Peyer's patch (tissue), 4 donors: ENCODE measurements around the gene PWP1. TPM values are rescaled to one million over a fixed set of nuclear protein-coding genes. Genes with fewer than 3 reads are reported as not detected.

Source experiments
- DNase-seq, 3 donors: peaks; one replicate each; pipeline ENCODE4 v3.0.0-alpha.2; 2017 to 2019
- H3K27ac ChIP-seq, 4 donors: fragments of 200-600 bp; sonication (generic); one replicate each; pipeline ENCODE4 v1.5.1; 2016 to 2019
- H3K27me3 ChIP-seq, 2 donors: fragments of 200-600 bp; sonication (generic); one replicate each; pipeline ENCODE4 v1.5.1; 2019
- H3K36me3 ChIP-seq, 3 donors: fragments of 200-600 bp; sonication (generic); one replicate each; pipeline ENCODE4 v1.5.1; 2016 to 2019
- H3K4me1 ChIP-seq, 4 donors: fragments of 200-600 bp; sonication (generic); one replicate each; pipeline ENCODE4 v1.5.1; 2016 to 2019
- H3K4me3 ChIP-seq, 4 donors: fragments of 200-600 bp; sonication (generic); 1 replicate in 3 of 4; 2 replicates in 1 of 4; pipeline ENCODE4 v1.5.1; 2016 to 2019; ENCODE audit warnings: mild to moderate bottlenecking in 1 of 4
- H3K9me3 ChIP-seq, 4 donors: fragments of 200-600 bp; sonication (generic); one replicate each; pipeline ENCODE4 v1.5.1; 2016 to 2019; ENCODE audit warnings: mild to moderate bottlenecking in 1 of 4
- CTCF ChIP-seq, 6 experiments: fragments of 450-650 bp in 4 of 6; fragments of 200-600 bp in 2 of 6; sonication (generic) in 1 of 6; IDR thresholded peaks; one replicate each; pipeline ENCODE4 v1.5.1; 2017 to 2019; ENCODE audit warnings: antibody characterized with exemption in 6 of 6, mild to moderate bottlenecking in 3 of 6, moderate library complexity in 1 of 6
- POLR2A ChIP-seq, 2 donors: fragments of 450-650 bp; IDR thresholded peaks; one replicate each; pipeline ENCODE4 v1.5.1; 2017; ENCODE audit warnings: antibody characterized with exemption in 2 of 2, mild to moderate bottlenecking in 2 of 2, moderate library complexity in 2 of 2
- total RNA-seq, 4 donors: library from RNA; depleted of rRNA; stranded (reverse); fragments of >200 nt; gene quantifications; one replicate each; pipeline ENCODE4 v1.1.0, GENCODE V29; 2016

Gene PWP1
- total RNA-seq, 4 donors from 2014 or later: 21.7 to 178 (median 31.8) TPM

GRCh38 chr12:107649661-107650061, 35.9 kb upstream of the PWP1 start:
- no peak for TF ChIP-seq POLR2A (IDR thresholded peaks at IDR 0.05)
- TF ChIP-seq CTCF (IDR thresholded peaks at IDR 0.05): no peak
- Histone ChIP-seq H3K4me3 (no peak overlapping the region), H3K27me3 (no peaks in the 10 kb centered on the region), H3K4me1 (no peaks in the 10 kb centered on the region), H3K36me3 (no peaks in the 10 kb centered on the region), H3K27ac (no peak overlapping the region), H3K9me3 (no peaks in the 10 kb centered on the region)
- DNase-seq: no peak

DNA sequence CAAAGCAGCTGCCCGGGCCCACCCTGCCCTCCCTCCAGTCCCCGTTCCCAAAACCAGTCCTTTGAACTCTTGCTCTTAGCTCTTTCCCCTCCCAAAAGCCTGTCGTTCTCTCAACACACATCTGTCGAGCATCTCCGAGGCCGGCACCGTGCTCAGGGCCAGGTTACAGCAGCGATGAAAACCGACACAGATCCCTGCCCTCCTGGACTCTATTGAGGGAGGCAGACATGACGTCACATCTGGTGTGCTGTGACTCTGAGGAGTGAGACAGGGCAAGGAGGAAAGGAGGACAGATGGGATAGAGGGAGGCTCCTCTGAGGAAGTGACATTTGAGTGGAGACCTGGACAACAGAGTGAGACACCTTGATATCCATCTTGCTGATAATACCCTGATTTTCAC, 34.6 kb upstream of the PWP1 start:
- no peaks in the 10 kb centered on the region for H3K9me3 ChIP-seq
- DNase-seq: no peak
- no peak overlapping the region for H3K4me3 ChIP-seq
- no peaks in the 10 kb centered on the region for H3K27me3 ChIP-seq
- H3K36me3 ChIP-seq: no peaks in the 10 kb centered on the region
- TF ChIP-seq POLR2A (IDR thresholded peaks at IDR 0.05): no peak
- no peak for TF ChIP-seq CTCF (IDR thresholded peaks at IDR 0.05)
- no peak overlapping the region for H3K27ac ChIP-seq
- H3K4me1 ChIP-seq: no peaks in the 10 kb centered on the region

DNA sequence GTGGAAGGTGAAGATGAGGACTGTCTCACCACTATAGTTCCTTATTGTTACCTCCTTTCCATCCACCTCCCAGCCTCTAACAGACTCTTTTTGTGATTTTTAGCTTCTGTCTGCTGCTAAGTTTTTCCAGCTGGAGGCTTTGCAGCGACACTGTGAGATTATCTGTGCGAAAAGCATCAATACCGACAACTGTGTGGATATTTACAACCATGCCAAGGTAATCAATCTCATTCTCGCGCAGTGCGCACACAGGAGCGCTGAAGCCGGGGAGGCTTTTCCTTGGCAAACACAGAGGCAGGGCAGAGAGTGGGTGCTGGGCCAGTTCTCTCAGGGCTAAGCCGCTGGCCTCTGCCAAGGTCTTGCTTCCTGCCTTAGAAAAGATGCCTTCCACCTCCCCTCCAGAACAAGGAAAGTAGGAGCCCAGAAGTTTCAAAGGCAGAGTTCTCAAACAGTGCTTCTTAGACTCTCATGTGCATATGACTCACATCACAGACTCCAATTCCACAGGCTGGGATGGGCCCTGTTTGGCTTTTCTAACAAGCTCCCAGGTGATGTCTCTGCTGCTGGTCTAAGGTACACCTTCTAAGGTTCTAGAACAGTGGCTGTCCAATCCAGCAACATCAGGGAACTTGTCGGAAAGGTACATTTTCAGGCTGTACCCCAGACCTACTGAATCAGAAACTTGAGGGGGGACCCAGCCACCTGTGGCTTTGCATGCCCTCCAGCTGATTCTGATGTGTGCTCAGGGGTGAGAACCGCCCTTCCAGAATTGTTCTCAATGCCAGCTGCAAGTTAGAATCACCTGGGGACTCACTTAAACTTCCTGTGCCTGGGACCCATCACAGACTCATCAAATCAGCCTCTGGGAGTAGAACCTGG, 33.8 kb upstream of the PWP1 start:
- DNase-seq: no peak
- Histone ChIP-seq H3K27me3 (no peaks in the 10 kb centered on the region), H3K4me3 (no peak overlapping the region), H3K9me3 (no peaks in the 10 kb centered on the region), H3K27ac (no peak overlapping the region), H3K4me1 (no peaks in the 10 kb centered on the region), H3K36me3 (no peaks in the 10 kb centered on the region)
- TF ChIP-seq POLR2A (IDR thresholded peaks at IDR 0.05) (no peak), CTCF (IDR thresholded peaks at IDR 0.05) (no peak)

DNA sequence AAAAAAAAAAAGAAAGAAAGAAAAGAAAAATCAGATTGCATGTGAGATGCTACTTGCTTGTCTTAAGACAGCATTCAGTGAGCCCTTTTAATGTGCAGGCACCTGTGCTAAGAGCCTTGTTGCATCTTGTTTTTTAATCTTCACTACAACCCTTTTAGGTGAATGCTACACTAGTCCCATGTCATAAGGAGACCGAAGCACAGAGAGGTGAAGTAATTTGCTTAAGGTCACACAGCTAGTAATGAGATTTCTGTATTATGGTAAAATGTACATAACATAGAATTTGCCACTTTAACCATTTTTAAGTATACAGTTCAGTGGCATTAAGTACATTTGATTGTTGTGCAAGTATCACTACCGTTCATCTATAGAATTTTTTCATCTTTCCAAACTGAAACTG, 32.1 kb upstream of the PWP1 start:
- Histone ChIP-seq H3K36me3 (no peaks in the 10 kb centered on the region), H3K27ac (no peak overlapping the region), H3K27me3 (no peaks in the 10 kb centered on the region), H3K4me1 (peaks cover 0 to 7% (median 0%) of the 10 kb centered on the region in 4 donors), H3K9me3 (no peaks in the 10 kb centered on the region), H3K4me3 (no peak overlapping the region)
- TF ChIP-seq POLR2A (IDR thresholded peaks at IDR 0.05) (no peak), CTCF (IDR thresholded peaks at IDR 0.05) (no peak)
- DNase-seq: no peak

GRCh38 chr12:107654873-107655272, 30.7 kb upstream of the PWP1 start:
- H3K9me3 ChIP-seq: no peaks in the 10 kb centered on the region
- no peak overlapping the region for H3K27ac ChIP-seq
- DNase-seq: no peak
- no peak overlapping the region for H3K4me3 ChIP-seq
- TF ChIP-seq POLR2A (IDR thresholded peaks at IDR 0.05) (no peak), CTCF (IDR thresholded peaks at IDR 0.05) (no peak)
- H3K27me3 ChIP-seq: no peaks in the 10 kb centered on the region
- peaks cover 0 to 7% (median 0%) of the 10 kb centered on the region in 4 donors for H3K4me1 ChIP-seq
- H3K36me3 ChIP-seq: no peaks in the 10 kb centered on the region
